Measurements from ENCODE around the gene TSFM.

Gene TSFM

GRCh38 chr12:57777911-57778310 lies 4.7 kb upstream of the TSFM start:
- Histone ChIP-seq H3K36me3 (ENCODE audit: control insufficient read depth, insufficient read depth, low read length) (no peaks in the 10 kb centered on the region), H3K4me3 (ENCODE audit: low read depth, low read length) (no peak overlapping the region), H3K9me3 (ENCODE audit: control insufficient read depth, insufficient read depth, low read length) (no peaks in the 10 kb centered on the region), H3K27me3 (ENCODE audit: control insufficient read depth, insufficient read depth, low read length) (peaks cover 10% of the 10 kb centered on the region), H3K4me1 (ENCODE audit: control insufficient read depth, insufficient read depth, low read length) (no peaks in the 10 kb centered on the region), H3K9ac (ENCODE audit: low read depth, low read length) (no peak overlapping the region)

GRCh38 chr12:57779736-57780135 lies 2.9 kb upstream of the TSFM start:
- H3K4me1 ChIP-seq (ENCODE audit: control insufficient read depth, insufficient read depth, low read length): no peaks in the 10 kb centered on the region
- no peaks in the 10 kb centered on the region for H3K36me3 ChIP-seq (ENCODE audit: control insufficient read depth, insufficient read depth, low read length)
- H3K9me3 ChIP-seq (ENCODE audit: control insufficient read depth, insufficient read depth, low read length): no peaks in the 10 kb centered on the region
- no peak overlapping the region for H3K4me3 ChIP-seq (ENCODE audit: low read depth, low read length)
- H3K27me3 ChIP-seq (ENCODE audit: control insufficient read depth, insufficient read depth, low read length): no peaks in the 10 kb centered on the region
- no peak overlapping the region for H3K9ac ChIP-seq (ENCODE audit: low read depth, low read length)

- no peak overlapping the region for H3K9ac ChIP-seq (ENCODE audit: low read depth, low read length)
- H3K36me3 ChIP-seq (ENCODE audit: control insufficient read depth, insufficient read depth, low read length): no peaks in the 10 kb centered on the region
- H3K9me3 ChIP-seq (ENCODE audit: control insufficient read depth, insufficient read depth, low read length): no peaks in the 10 kb centered on the region
- no peak overlapping the region for H3K4me3 ChIP-seq (ENCODE audit: low read depth, low read length)
- no peaks in the 10 kb centered on the region for H3K4me1 ChIP-seq (ENCODE audit: control insufficient read depth, insufficient read depth, low read length)
- H3K27me3 ChIP-seq (ENCODE audit: control insufficient read depth, insufficient read depth, low read length): no peaks in the 10 kb centered on the region
Measured at GRCh38 chr12:57780284-57780897, 2.2 kb upstream of the TSFM start.

- no peaks in the 10 kb centered on the region for H3K9me3 ChIP-seq (ENCODE audit: control insufficient read depth, insufficient read depth, low read length)
- no peaks in the 10 kb centered on the region for H3K36me3 ChIP-seq (ENCODE audit: control insufficient read depth, insufficient read depth, low read length)
- no peak overlapping the region for H3K9ac ChIP-seq (ENCODE audit: low read depth, low read length)
- no peaks in the 10 kb centered on the region for H3K4me1 ChIP-seq (ENCODE audit: control insufficient read depth, insufficient read depth, low read length)
- no peaks in the 10 kb centered on the region for H3K27me3 ChIP-seq (ENCODE audit: control insufficient read depth, insufficient read depth, low read length)
- no peak overlapping the region for H3K4me3 ChIP-seq (ENCODE audit: low read depth, low read length)
Measured at GRCh38 chr12:57781244-57781643, 1.3 kb upstream of the TSFM start.

GRCh38 chr12:57781801-57782200 lies 786 bp upstream of the TSFM start:
- H3K27me3 ChIP-seq (ENCODE audit: control insufficient read depth, insufficient read depth, low read length): no peaks in the 10 kb centered on the region
- H3K4me3 ChIP-seq (ENCODE audit: low read depth, low read length): no peak overlapping the region
- no peak overlapping the region for H3K9ac ChIP-seq (ENCODE audit: low read depth, low read length)
- no peaks in the 10 kb centered on the region for H3K36me3 ChIP-seq (ENCODE audit: control insufficient read depth, insufficient read depth, low read length)
- no peaks in the 10 kb centered on the region for H3K9me3 ChIP-seq (ENCODE audit: control insufficient read depth, insufficient read depth, low read length)
- H3K4me1 ChIP-seq (ENCODE audit: control insufficient read depth, insufficient read depth, low read length): no peaks in the 10 kb centered on the region

GRCh38 chr12:57782243-57782607 lies 362 bp upstream of the TSFM start:
- no peaks in the 10 kb centered on the region for H3K4me1 ChIP-seq (ENCODE audit: control insufficient read depth, insufficient read depth, low read length)
- no peaks in the 10 kb centered on the region for H3K36me3 ChIP-seq (ENCODE audit: control insufficient read depth, insufficient read depth, low read length)
- no peak overlapping the region for H3K4me3 ChIP-seq (ENCODE audit: low read depth, low read length)
- no peaks in the 10 kb centered on the region for H3K9me3 ChIP-seq (ENCODE audit: control insufficient read depth, insufficient read depth, low read length)
- H3K9ac ChIP-seq (ENCODE audit: low read depth, low read length): no peak overlapping the region
- no peaks in the 10 kb centered on the region for H3K27me3 ChIP-seq (ENCODE audit: control insufficient read depth, insufficient read depth, low read length)

GRCh38 chr12:57783466-57783801 lies 847 bp downstream of the TSFM start:
- H3K9ac ChIP-seq (ENCODE audit: low read depth, low read length): peak overlapping the region; percentile 94

GRCh38 chr12:57783861-57784260 lies 1.3 kb downstream of the TSFM start:
- H3K27me3 ChIP-seq (ENCODE audit: control insufficient read depth, insufficient read depth, low read length): no peaks in the 10 kb centered on the region
- H3K36me3 ChIP-seq (ENCODE audit: control insufficient read depth, insufficient read depth, low read length): peaks cover 2% of the 10 kb centered on the region
- H3K4me3 ChIP-seq (ENCODE audit: low read depth, low read length): no peak overlapping the region
- no peak overlapping the region for H3K9ac ChIP-seq (ENCODE audit: low read depth, low read length)
- no peaks in the 10 kb centered on the region for H3K4me1 ChIP-seq (ENCODE audit: control insufficient read depth, insufficient read depth, low read length)
- no peaks in the 10 kb centered on the region for H3K9me3 ChIP-seq (ENCODE audit: control insufficient read depth, insufficient read depth, low read length)

More at GRCh38 chr12:57783466-57783801, 847 bp downstream of the TSFM start:
- no peaks in the 10 kb centered on the region for H3K9me3 ChIP-seq (ENCODE audit: control insufficient read depth, insufficient read depth, low read length)
- H3K4me3 ChIP-seq (ENCODE audit: low read depth, low read length): peak overlapping the region; percentile 99
- no peaks in the 10 kb centered on the region for H3K4me1 ChIP-seq (ENCODE audit: control insufficient read depth, insufficient read depth, low read length)
- H3K36me3 ChIP-seq (ENCODE audit: control insufficient read depth, insufficient read depth, low read length): peaks cover 2% of the 10 kb centered on the region
- H3K27me3 ChIP-seq (ENCODE audit: control insufficient read depth, insufficient read depth, low read length): no peaks in the 10 kb centered on the region

GRCh38 chr12:57793920-57794319 lies 11.3 kb downstream of the TSFM start:
- Histone ChIP-seq H3K9me3 (ENCODE audit: control insufficient read depth, insufficient read depth, low read length) (no peaks in the 10 kb centered on the region), H3K4me3 (ENCODE audit: low read depth, low read length) (no peak overlapping the region), H3K27me3 (ENCODE audit: control insufficient read depth, insufficient read depth, low read length) (no peaks in the 10 kb centered on the region), H3K36me3 (ENCODE audit: control insufficient read depth, insufficient read depth, low read length) (peaks cover 17% of the 10 kb centered on the region), H3K4me1 (ENCODE audit: control insufficient read depth, insufficient read depth, low read length) (no peaks in the 10 kb centered on the region), H3K9ac (ENCODE audit: low read depth, low read length) (no peak overlapping the region)

- H3K27me3 ChIP-seq (ENCODE audit: control insufficient read depth, insufficient read depth, low read length): no peaks in the 10 kb centered on the region
- no peak overlapping the region for H3K4me3 ChIP-seq (ENCODE audit: low read depth, low read length)
- H3K9me3 ChIP-seq (ENCODE audit: control insufficient read depth, insufficient read depth, low read length): no peaks in the 10 kb centered on the region
- H3K9ac ChIP-seq (ENCODE audit: low read depth, low read length): no peak overlapping the region
- H3K4me1 ChIP-seq (ENCODE audit: control insufficient read depth, insufficient read depth, low read length): no peaks in the 10 kb centered on the region
- H3K36me3 ChIP-seq (ENCODE audit: control insufficient read depth, insufficient read depth, low read length): peaks cover 17% of the 10 kb centered on the region
Measured at GRCh38 chr12:57795354-57795753, 12.8 kb downstream of the TSFM start.

- no peak overlapping the region for H3K4me3 ChIP-seq (ENCODE audit: low read depth, low read length)
- no peaks in the 10 kb centered on the region for H3K27me3 ChIP-seq (ENCODE audit: control insufficient read depth, insufficient read depth, low read length)
- no peaks in the 10 kb centered on the region for H3K9me3 ChIP-seq (ENCODE audit: control insufficient read depth, insufficient read depth, low read length)
- no peaks in the 10 kb centered on the region for H3K4me1 ChIP-seq (ENCODE audit: control insufficient read depth, insufficient read depth, low read length)
- H3K9ac ChIP-seq (ENCODE audit: low read depth, low read length): no peak overlapping the region
- peaks cover 16% of the 10 kb centered on the region for H3K36me3 ChIP-seq (ENCODE audit: control insufficient read depth, insufficient read depth, low read length)
Measured at GRCh38 chr12:57796996-57797395, 14.4 kb downstream of the TSFM start.

GRCh38 chr12:57797933-57798332 lies 15.3 kb downstream of the TSFM start:
- Histone ChIP-seq H3K9ac (ENCODE audit: low read depth, low read length) (no peak overlapping the region), H3K27me3 (ENCODE audit: control insufficient read depth, insufficient read depth, low read length) (no peaks in the 10 kb centered on the region), H3K4me1 (ENCODE audit: control insufficient read depth, insufficient read depth, low read length) (no peaks in the 10 kb centered on the region), H3K9me3 (ENCODE audit: control insufficient read depth, insufficient read depth, low read length) (no peaks in the 10 kb centered on the region), H3K4me3 (ENCODE audit: low read depth, low read length) (no peak overlapping the region), H3K36me3 (ENCODE audit: control insufficient read depth, insufficient read depth, low read length) (peaks cover 6% of the 10 kb centered on the region)

Data from iPS-15b (cell line).